H1 (cell line): ENCODE results near the gene CCDC92B. TPM values are rescaled to one million over a fixed set of nuclear protein-coding genes. Genes with fewer than 3 reads are reported as not detected.

Experiments used
- CTCF ChIA-PET: fragments of 300-600 bp; sonication (Branson Sonifier 250); formaldehyde crosslinking; loops from one replicate; lab custom pipeline; 2021; ENCODE audit not compliant: partially characterized antibody; lab: Charles Lee
- POLR2A ChIA-PET: fragments of 300-600 bp; sonication (Branson Sonifier 250); formaldehyde crosslinking; loops from one replicate; lab custom pipeline; 2021; ENCODE audit warnings: inconsistent platforms; ENCODE audit not compliant: partially characterized antibody; lab: Charles Lee
- DNase-seq, 2 experiments: peaks; one replicate each; pipeline versions ENCODE4 v3.0.0 to v3.0.0-alpha.2; 2010 to 2022; ENCODE audit warnings: low spot score in 2 of 2, low read depth in 1 of 2, mixed read lengths in 1 of 2
- FAIRE-seq: peaks from 2 replicates; lab custom pipeline; 2011; peaks lifted over from hg19 to GRCh38; lab: Jason Lieb, UNC
- H2AFZ ChIP-seq: 2 replicates; pipeline ENCODE4 v1.8.1; 2012; ENCODE audit warnings: low read length, inconsistent platforms
- H2AK5ac ChIP-seq: 2 replicates; pipeline ENCODE4 v1.6.1; 2013; ENCODE audit warnings: low read depth, low read length
- H2BK120ac ChIP-seq: replicated peaks from 2 replicates; pipeline ENCODE3; 2013; ENCODE audit warnings: low read depth, low read length, inconsistent platforms
- H2BK12ac ChIP-seq: 2 replicates; pipeline ENCODE4 v1.6.1; 2013; ENCODE audit warnings: low read depth, low read length
- H2BK15ac ChIP-seq: 2 replicates; pipeline ENCODE4 v1.6.1; 2013; ENCODE audit warnings: low read length
- H2BK20ac ChIP-seq: 2 replicates; pipeline ENCODE4 v1.6.1; 2013; ENCODE audit warnings: low read length
- H2BK5ac ChIP-seq: 2 replicates; pipeline ENCODE4 v1.6.1; 2013; ENCODE audit warnings: low read depth, low read length
- H3K14ac ChIP-seq: 2 replicates; pipeline ENCODE4 v1.6.1; 2013; ENCODE audit warnings: inconsistent platforms; ENCODE audit not compliant: insufficient read length
- H3K18ac ChIP-seq: 2 replicates; pipeline ENCODE4 v1.6.1; 2013; ENCODE audit warnings: low read length; ENCODE audit errors: extremely low read depth
- H3K23ac ChIP-seq: 2 replicates; pipeline ENCODE4 v1.6.1; 2013; ENCODE audit warnings: inconsistent platforms; ENCODE audit not compliant: insufficient read length
- H3K23me2 ChIP-seq: 2 replicates; pipeline ENCODE4 v1.6.1; 2013; ENCODE audit warnings: low read depth, low read length
- H3K27ac ChIP-seq: 2 replicates; pipeline ENCODE4 v1.6.1; 2011; ENCODE audit warnings: low read depth, low read length, inconsistent platforms
- H3K27me3 ChIP-seq, 4 experiments: replicated peaks in 1 of 4; 1 replicate in 1 of 4; 2 replicates in 3 of 4; pipeline versions ENCODE4 v1.6.1 to v1.8.1; 2011 to 2013; ENCODE audit warnings: low read length in 3 of 4, mild to moderate bottlenecking in 3 of 4, inconsistent platforms in 2 of 4, mixed read lengths in 2 of 4, moderate library complexity in 1 of 4; ENCODE audit not compliant: control insufficient read depth in 3 of 4, insufficient read depth in 3 of 4; ENCODE audit errors: extremely low read depth in 1 of 4
- H3K36me3 ChIP-seq, 4 experiments: 2 replicates each; pipeline versions ENCODE4 v1.6.1 to v1.8.1; 2011 to 2013; ENCODE audit warnings: mild to moderate bottlenecking in 4 of 4, low read length in 3 of 4, moderate library complexity in 2 of 4, control low read depth in 1 of 4, inconsistent platforms in 1 of 4; ENCODE audit not compliant: insufficient read depth in 4 of 4, control insufficient read depth in 2 of 4
- H3K4ac ChIP-seq: replicated peaks from 2 replicates; pipeline ENCODE3; 2013; ENCODE audit warnings: low read length, low read depth, mixed read lengths, inconsistent platforms; ENCODE audit not compliant: insufficient read length
- H3K4me1 ChIP-seq, 4 experiments: replicated peaks in 1 of 4; 1 replicate in 1 of 4; 2 replicates in 3 of 4; pipeline versions ENCODE4 v1.6.1 to v1.8.1; 2011 to 2013; ENCODE audit warnings: low read length in 3 of 4, inconsistent platforms in 2 of 4, mixed read lengths in 1 of 4; ENCODE audit not compliant: insufficient read depth in 4 of 4, control insufficient read depth in 3 of 4
- H3K4me2 ChIP-seq, 2 experiments: 2 replicates each; pipeline versions ENCODE4 v1.6.1 to v1.8.1; 2011 to 2013; ENCODE audit warnings: low read depth in 2 of 2, low read length in 2 of 2, control low read depth in 1 of 2, inconsistent platforms in 1 of 2, mild to moderate bottlenecking in 1 of 2; ENCODE audit not compliant: insufficient read depth in 1 of 2
- H3K4me3 ChIP-seq, 4 experiments: fragments of 200-600, 300-600 bp in 1 of 4; sonication (generic), shearing (Covaris generic), sonication (Bioruptor Twin) in 1 of 4; 2 replicates each; pipeline versions ENCODE4 v1.5.1 to v1.8.1; 2011 to 2016; ENCODE audit warnings: low read length in 4 of 4, low read depth in 3 of 4, control low read depth in 2 of 4, inconsistent platforms in 2 of 4, mild to moderate bottlenecking in 2 of 4, mixed read lengths in 1 of 4, moderate library complexity in 1 of 4; ENCODE audit not compliant: insufficient read depth in 2 of 4; ENCODE audit errors: extremely low read depth in 1 of 4
- H3K56ac ChIP-seq: replicated peaks from 2 replicates; pipeline ENCODE3; 2013; ENCODE audit warnings: low read depth, mild to moderate bottlenecking, mixed read lengths, low read length, inconsistent platforms; ENCODE audit not compliant: insufficient read length
- H3K79me1 ChIP-seq: 2 replicates; pipeline ENCODE4 v1.6.1; 2013; ENCODE audit warnings: low read depth, low read length, control low read depth
- H3K79me2 ChIP-seq, 2 experiments: 2 replicates each; pipeline versions ENCODE4 v1.6.1 to v1.8.1; 2012 to 2013; ENCODE audit warnings: low read length in 2 of 2, mild to moderate bottlenecking in 2 of 2, inconsistent platforms in 1 of 2; ENCODE audit not compliant: insufficient read depth in 2 of 2, control insufficient read depth in 1 of 2
- H3K9ac ChIP-seq, 4 experiments: replicated peaks in 1 of 4; 1 replicate in 1 of 4; 2 replicates in 3 of 4; pipeline versions ENCODE4 v1.6.1 to v1.8.1; 2011 to 2013; ENCODE audit warnings: low read depth in 3 of 4, low read length in 3 of 4, control low read depth in 2 of 4, mild to moderate bottlenecking in 2 of 4, moderate library complexity in 2 of 4, inconsistent platforms in 1 of 4; ENCODE audit errors: extremely low read depth in 1 of 4
- H3K9me3 ChIP-seq, 2 experiments: 2 replicates each; pipeline versions ENCODE4 v1.6.1 to v1.8.1; 2012 to 2013; ENCODE audit warnings: mild to moderate bottlenecking in 2 of 2, moderate library complexity in 2 of 2, control low read depth in 1 of 2, inconsistent platforms in 1 of 2, low read depth in 1 of 2, low read length in 1 of 2, mixed read lengths in 1 of 2; ENCODE audit not compliant: insufficient read depth in 2 of 2
- H4K20me1 ChIP-seq, 2 experiments: replicated peaks in 1 of 2; 2 replicates each; pipeline versions ENCODE3 to v1.8.1; 2011 to 2013; ENCODE audit warnings: inconsistent platforms in 2 of 2, low read length in 2 of 2, mild to moderate bottlenecking in 1 of 2; ENCODE audit not compliant: insufficient read depth in 2 of 2, control insufficient read depth in 1 of 2
- H4K5ac ChIP-seq: 2 replicates; pipeline ENCODE4 v1.6.1; 2013; ENCODE audit warnings: low read length, low read depth, mixed read lengths, inconsistent platforms; ENCODE audit not compliant: insufficient read length
- H4K8ac ChIP-seq: 2 replicates; pipeline ENCODE4 v1.8.0; 2013; ENCODE audit warnings: mild to moderate bottlenecking, moderate library complexity, low read length, inconsistent platforms; ENCODE audit not compliant: insufficient read depth; ENCODE audit errors: extremely low read depth
- H4K91ac ChIP-seq: replicated peaks from 2 replicates; pipeline ENCODE3; 2013; ENCODE audit warnings: low read length, mixed read lengths, inconsistent platforms; ENCODE audit not compliant: insufficient read length
- ATF3 ChIP-seq: IDR thresholded peaks from 2 replicates; pipeline ENCODE4 v1.6.1; 2011; ENCODE audit warnings: low read depth, mild to moderate bottlenecking, low read length; ENCODE audit not compliant: insufficient read depth
- CHD1 ChIP-seq: IDR thresholded peaks from 2 replicates; pipeline ENCODE4 v1.6.1; 2012; ENCODE audit warnings: low read depth, low read length, improper control_type of control experiment
- CHD2 ChIP-seq: IDR thresholded peaks from 2 replicates; pipeline ENCODE4 v1.6.1; 2012; ENCODE audit warnings: low read length, improper control_type of control experiment
- EGR1 ChIP-seq: IDR thresholded peaks from 2 replicates; pipeline ENCODE4 v1.6.1; 2011; ENCODE audit warnings: low read depth, low read length, borderline replicate concordance
- FOSL1 ChIP-seq: IDR thresholded peaks from 2 replicates; pipeline ENCODE4 v1.6.1; 2011; ENCODE audit warnings: mild to moderate bottlenecking, low read depth, low read length, moderate library complexity; ENCODE audit not compliant: insufficient read depth
- HDAC2 ChIP-seq, 2 experiments: fragments of 300-600 bp in 1 of 2; sonication (generic) in 1 of 2; IDR thresholded peaks; 2 replicates each; pipeline ENCODE4 v1.6.1; 2011 to 2012; ENCODE audit warnings: low read depth in 2 of 2, low read length in 2 of 2, mild to moderate bottlenecking in 2 of 2, moderate library complexity in 2 of 2, borderline replicate concordance in 1 of 2, inconsistent platforms in 1 of 2
- KDM5A ChIP-seq: fragments of 200-600 bp; IDR thresholded peaks from 2 replicates; pipeline ENCODE4 v1.7.1; 2012; ENCODE audit warnings: mild to moderate bottlenecking, low read length, inconsistent platforms, mixed read lengths
- NRF1 ChIP-seq: IDR thresholded peaks from 2 replicates; pipeline ENCODE4 v1.6.1; 2011; ENCODE audit warnings: mild to moderate bottlenecking, low read depth, low read length, improper control_type of control experiment
- RXRA ChIP-seq: IDR thresholded peaks from 2 replicates; pipeline ENCODE4 v1.6.1; 2011; ENCODE audit warnings: low read depth, mild to moderate bottlenecking, low read length, moderate library complexity; ENCODE audit not compliant: insufficient read depth
- SP1 ChIP-seq: IDR thresholded peaks from 2 replicates; pipeline ENCODE4 v1.6.1; 2011; ENCODE audit warnings: low read depth, low read length
- SP2 ChIP-seq: IDR thresholded peaks from 2 replicates; pipeline ENCODE4 v1.6.1; 2012; ENCODE audit warnings: mild to moderate bottlenecking, low read length, inconsistent platforms
- SP4 ChIP-seq: IDR thresholded peaks from 2 replicates; pipeline ENCODE4 v1.6.1; 2012; ENCODE audit warnings: low read length, inconsistent platforms
- YY1 ChIP-seq: IDR thresholded peaks from 2 replicates; pipeline ENCODE4 v1.6.1; 2011; ENCODE audit warnings: low read depth, mild to moderate bottlenecking, low read length
- WGBS, 2 experiments: shearing (Covaris generic) in 1 of 2; methylation state at CpG; one replicate each; pipeline versions ENCODE4 v1.1.6 to v1.1.7; 2013 to 2015; ENCODE audit warnings: low lambda C conversion rate in 2 of 2, mixed read lengths in 2 of 2, inconsistent platforms in 1 of 2, low coverage in 1 of 2, missing lambda C conversion rate in 1 of 2; ENCODE audit not compliant: insufficient replicate concordance in 2 of 2, insufficient coverage in 1 of 2, insufficient read length in 1 of 2; ENCODE audit errors: extremely low coverage in 1 of 2, missing lambda C conversion rate in 1 of 2; 5-methylcytosine and 5-hydroxymethylcytosine counted together
- polyA plus RNA-seq, 7 experiments: library from polyadenylated mRNA; depleted of rRNA in 3 of 7; stranded (reverse) in 5 of 7; unstranded in 2 of 7; fragments of >200 nt in 5 of 7; fragments of 200-250 nt in 2 of 7; gene quantifications; 1 replicate in 5 of 7; 2 replicates in 1 of 7; 4 replicates in 1 of 7; pipeline versions ENCODE4 v1.2.1 to v1.2.3, GENCODE V29; 2011 to 2013; ENCODE audit warnings: missing spikeins in 2 of 7, mixed read lengths in 2 of 7
- total RNA-seq: library from RNA; stranded (reverse); fragmentation: NEBNext Ultra II Directional; extraction: Animal tissue kit (Norgen Biotek cat#: 25700); gene quantifications from 2 replicates; pipeline ENCODE4 v1.2.1, GENCODE V29; 2021

Gene CCDC92B
- total and polyA plus RNA-seq, 2 of the 8 experiments (the other 6 are each of a cell fraction or from before 2014, with no cell fraction given) = 5.5 to 12.1 TPM

GRCh38 chr17:2697611-2698162 is 51.8 kb downstream of the CCDC92B start:
- Histone ChIP-seq H2BK15ac (no peak overlapping the region), H3K27me3 (no peaks in the 10 kb centered on the region), H2BK5ac (no peak overlapping the region), H3K18ac (no peak overlapping the region), H3K4me1 (no peaks in the 10 kb centered on the region; a peak in 1 of 7 replicates), H3K79me1 (no peaks in the 10 kb centered on the region; the same call in 1 of the 2 replicates), H3K36me3 (peaks cover 0 to 58% (median 18%) of the 10 kb centered on the region in 4 experiments; a peak in 7 of 8 replicates), H3K23me2 (no peaks in the 10 kb centered on the region), H3K56ac (no peak overlapping the region), H2BK20ac (no peak overlapping the region), H2AK5ac (no peak overlapping the region), H4K91ac (no peak overlapping the region)
- CTCF ChIA-PET = interaction anchor here (0.6 to 4.5 kb wide), 5 partner anchors 10 to 282 kb away, joined by 3 to 30 read pairs (median 8); no protein-coding TSS in a partner anchor
- WGBS, 2 experiments = 96% methylated on average over 38 of the region's 40 CpGs; no CpG with 5 or more reads in 1 of the 2 experiments
- FAIRE-seq = no peak
- TF ChIP-seq SP2 (no peak), HDAC2 (IDR thresholded peaks at IDR 0.05; ENCODE audit: borderline replicate concordance in 1 of 2, low read depth in 2 of 2, low read length in 2 of 2) (no peak), FOSL1 (no peak), ATF3 (no peak), CHD1 (no peak), SP1 (no peak), RXRA (no peak), CHD2 (no peak), SP4 (no peak), NRF1 (no peak), KDM5A (no peak), EGR1 (no peak), YY1 (no peak)
- TF ChIP-seq, all 59 proteins: peak for 0
- H3K9ac ChIP-seq = no peak overlapping the region
- POLR2A ChIA-PET = interaction anchor here (0.6 to 2.2 kb wide), 5 partner anchors 9 to 361 kb away, joined by 3 to 6 read pairs (median 3); partner anchors contain the start of gene TSR1
- H3K79me2 ChIP-seq = no peaks in the 10 kb centered on the region
- no peak overlapping the region for H3K4me3 ChIP-seq
- no peak overlapping the region for H3K4me2 ChIP-seq
- no peak overlapping the region for H3K27ac ChIP-seq
- no peak overlapping the region for H3K14ac ChIP-seq
- DNase-seq = no peak
- H2BK12ac ChIP-seq = no peak overlapping the region
- H3K9me3 ChIP-seq = no peaks in the 10 kb centered on the region
- peaks cover 0 to 13% of the 10 kb centered on the region in 2 experiments for H4K20me1 ChIP-seq
- H2BK120ac ChIP-seq = no peak overlapping the region
- H4K8ac ChIP-seq = no peak overlapping the region; the same call in 1 of the 2 replicates
- H3K23ac ChIP-seq = no peak overlapping the region
- no peak overlapping the region for H4K5ac ChIP-seq
- H3K4ac ChIP-seq = no peak overlapping the region
- no peak overlapping the region for H2AFZ ChIP-seq
